ENCODE data around the gene KCNIP4.

Gene KCNIP4

DNA sequence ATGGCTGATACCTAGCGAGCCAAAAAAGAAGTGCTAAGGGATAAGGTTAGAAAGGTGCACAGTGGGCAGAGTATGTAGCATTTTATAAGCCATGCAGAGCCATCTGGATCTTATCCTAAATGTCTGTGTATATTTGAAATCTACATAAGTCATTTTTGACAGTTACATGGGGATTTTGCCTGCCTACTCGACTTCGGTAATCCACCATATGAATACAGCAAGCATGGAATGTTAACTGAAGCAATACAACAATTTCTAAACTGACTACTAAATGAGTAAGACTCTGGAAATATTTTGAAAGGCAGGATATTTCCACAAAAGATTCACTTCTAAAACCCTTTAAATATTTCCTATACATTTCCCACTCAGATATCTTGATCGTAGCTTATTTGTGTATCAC is 122.5 kb downstream of the KCNIP4 start:
- H3K9me3 ChIP-seq (ENCODE audit: insufficient read depth, low read depth, low read length): no peaks in the 10 kb centered on the region
- H3F3A ChIP-seq (ENCODE audit: low read depth): no peaks in the 10 kb centered on the region
- H3K27me3 ChIP-seq (ENCODE audit: insufficient read depth, low read length, poor library complexity, severe bottlenecking): no peaks in the 10 kb centered on the region
- H3K79me2 ChIP-seq (ENCODE audit: insufficient read depth, low read length): no peaks in the 10 kb centered on the region
- H2AFZ ChIP-seq (ENCODE audit: low read length): no peak overlapping the region
- no peak overlapping the region for H3K4me3 ChIP-seq (ENCODE audit: low read length, poor library complexity, severe bottlenecking)
- H3K9ac ChIP-seq (ENCODE audit: low read depth, low read length, poor library complexity, severe bottlenecking): no peak overlapping the region
- H3K36me3 ChIP-seq (ENCODE audit: insufficient read depth, low read length): no peaks in the 10 kb centered on the region
- TF ChIP-seq, protein P1, sequence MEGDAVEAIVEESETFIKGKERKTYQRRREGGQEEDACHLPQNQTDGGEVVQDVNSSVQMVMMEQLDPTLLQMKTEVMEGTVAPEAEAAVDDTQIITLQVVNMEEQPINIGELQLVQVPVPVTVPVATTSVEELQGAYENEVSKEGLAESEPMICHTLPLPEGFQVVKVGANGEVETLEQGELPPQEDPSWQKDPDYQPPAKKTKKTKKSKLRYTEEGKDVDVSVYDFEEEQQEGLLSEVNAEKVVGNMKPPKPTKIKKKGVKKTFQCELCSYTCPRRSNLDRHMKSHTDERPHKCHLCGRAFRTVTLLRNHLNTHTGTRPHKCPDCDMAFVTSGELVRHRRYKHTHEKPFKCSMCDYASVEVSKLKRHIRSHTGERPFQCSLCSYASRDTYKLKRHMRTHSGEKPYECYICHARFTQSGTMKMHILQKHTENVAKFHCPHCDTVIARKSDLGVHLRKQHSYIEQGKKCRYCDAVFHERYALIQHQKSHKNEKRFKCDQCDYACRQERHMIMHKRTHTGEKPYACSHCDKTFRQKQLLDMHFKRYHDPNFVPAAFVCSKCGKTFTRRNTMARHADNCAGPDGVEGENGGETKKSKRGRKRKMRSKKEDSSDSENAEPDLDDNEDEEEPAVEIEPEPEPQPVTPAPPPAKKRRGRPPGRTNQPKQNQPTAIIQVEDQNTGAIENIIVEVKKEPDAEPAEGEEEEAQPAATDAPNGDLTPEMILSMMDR (conservative IDR thresholded peaks at IDR 0.05; ENCODE audit: low read length): no peak
- TF ChIP-seq EZH2phosphoT487 (IDR thresholded peaks at IDR 0.05; ENCODE audit: borderline replicate concordance): no peak
- no peaks in the 10 kb centered on the region for H4K20me1 ChIP-seq (ENCODE audit: insufficient read depth, low read length, poor library complexity, severe bottlenecking)
- no peaks in the 10 kb centered on the region for H3K9me2 ChIP-seq (replicated peaks; ENCODE audit: low read depth, low read length)
- H3K4me2 ChIP-seq (ENCODE audit: low read depth, low read length, poor library complexity, severe bottlenecking): no peak overlapping the region
- H3K4me1 ChIP-seq (ENCODE audit: insufficient read depth, low read length, poor library complexity, severe bottlenecking): no peaks in the 10 kb centered on the region

DNA sequence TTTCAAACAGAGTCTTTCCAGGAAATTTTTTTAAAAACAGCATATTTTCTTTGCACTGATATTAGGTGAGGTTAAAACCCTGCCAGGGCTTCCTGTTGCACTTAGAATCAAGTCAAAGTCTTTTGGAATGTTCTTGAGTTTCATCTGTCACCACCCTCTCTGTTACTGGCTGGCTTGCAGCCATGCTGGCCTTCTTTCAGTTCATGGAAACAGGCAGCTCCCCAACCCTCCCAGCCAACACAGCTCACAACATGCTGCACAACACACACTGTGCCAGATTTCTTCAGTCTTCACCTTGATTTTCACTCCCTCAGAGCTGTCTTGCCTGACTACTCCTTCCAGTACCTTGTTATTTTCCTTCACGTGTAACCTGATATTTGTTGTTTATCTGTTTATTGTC is 129.5 kb downstream of the KCNIP4 start:
- Histone ChIP-seq H3F3A (ENCODE audit: low read depth) (no peaks in the 10 kb centered on the region), H3K79me2 (ENCODE audit: insufficient read depth, low read length) (no peaks in the 10 kb centered on the region), H3K27me3 (ENCODE audit: insufficient read depth, low read length, poor library complexity, severe bottlenecking) (no peaks in the 10 kb centered on the region), H3K4me3 (ENCODE audit: low read length, poor library complexity, severe bottlenecking) (no peak overlapping the region), H3K36me3 (ENCODE audit: insufficient read depth, low read length) (no peaks in the 10 kb centered on the region), H4K20me1 (ENCODE audit: insufficient read depth, low read length, poor library complexity, severe bottlenecking) (no peaks in the 10 kb centered on the region), H3K9me3 (ENCODE audit: insufficient read depth, low read depth, low read length) (no peaks in the 10 kb centered on the region), H2AFZ (ENCODE audit: low read length) (no peak overlapping the region), H3K9ac (ENCODE audit: low read depth, low read length, poor library complexity, severe bottlenecking) (no peak overlapping the region), H3K4me1 (ENCODE audit: insufficient read depth, low read length, poor library complexity, severe bottlenecking) (no peaks in the 10 kb centered on the region), H3K4me2 (ENCODE audit: low read depth, low read length, poor library complexity, severe bottlenecking) (no peak overlapping the region), H3K9me2 (replicated peaks; ENCODE audit: low read depth, low read length) (no peaks in the 10 kb centered on the region)
- TF ChIP-seq EZH2phosphoT487 (IDR thresholded peaks at IDR 0.05; ENCODE audit: borderline replicate concordance): no peak
- TF ChIP-seq, protein P1 (conservative IDR thresholded peaks at IDR 0.05; ENCODE audit: low read length): no peak

DNA sequence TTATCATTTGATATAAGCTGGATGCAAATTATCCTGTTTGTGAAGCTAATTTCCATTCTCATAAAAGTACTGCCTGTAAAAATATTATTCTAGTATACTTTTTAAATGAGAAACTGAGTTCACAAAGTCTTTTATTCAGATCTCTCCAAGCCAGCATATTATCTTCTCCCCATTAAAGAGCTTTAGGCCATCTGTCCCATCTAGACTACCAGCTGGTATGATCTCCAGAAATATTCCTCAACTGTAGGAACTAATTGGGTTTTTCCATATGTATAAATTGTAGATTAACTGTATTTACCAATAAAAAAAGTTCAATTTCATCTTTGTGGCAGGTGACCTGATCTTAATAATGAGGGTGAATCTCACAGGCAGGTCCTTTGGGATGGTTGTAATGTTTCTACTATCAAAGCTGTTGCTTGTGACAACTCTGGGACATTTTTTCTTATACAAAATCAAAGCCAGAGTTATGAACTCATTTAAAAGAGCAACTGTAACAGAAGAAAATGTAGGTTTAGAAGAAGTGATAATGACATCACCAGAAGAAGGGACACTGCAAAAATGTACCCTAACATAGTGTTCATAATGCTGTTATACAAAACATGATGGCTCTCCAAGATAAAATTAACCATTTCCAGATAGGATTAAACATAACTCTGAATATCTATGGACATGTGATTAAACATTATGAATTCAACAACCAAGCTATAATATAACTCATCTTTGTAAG is 132.8 kb downstream of the KCNIP4 start:
- Histone ChIP-seq H3K4me1 (ENCODE audit: insufficient read depth, low read length, poor library complexity, severe bottlenecking) (no peaks in the 10 kb centered on the region), H3K36me3 (ENCODE audit: insufficient read depth, low read length) (no peaks in the 10 kb centered on the region), H4K20me1 (ENCODE audit: insufficient read depth, low read length, poor library complexity, severe bottlenecking) (no peaks in the 10 kb centered on the region), H3K27me3 (ENCODE audit: insufficient read depth, low read length, poor library complexity, severe bottlenecking) (no peaks in the 10 kb centered on the region), H3K9me3 (ENCODE audit: insufficient read depth, low read depth, low read length) (no peaks in the 10 kb centered on the region), H2AFZ (ENCODE audit: low read length) (no peak overlapping the region), H3K79me2 (ENCODE audit: insufficient read depth, low read length) (no peaks in the 10 kb centered on the region), H3F3A (ENCODE audit: low read depth) (no peaks in the 10 kb centered on the region), H3K9ac (ENCODE audit: low read depth, low read length, poor library complexity, severe bottlenecking) (no peak overlapping the region), H3K4me3 (ENCODE audit: low read length, poor library complexity, severe bottlenecking) (no peak overlapping the region), H3K4me2 (ENCODE audit: low read depth, low read length, poor library complexity, severe bottlenecking) (no peak overlapping the region), H3K9me2 (replicated peaks; ENCODE audit: low read depth, low read length) (no peaks in the 10 kb centered on the region)
- no peak for TF ChIP-seq EZH2phosphoT487 (IDR thresholded peaks at IDR 0.05; ENCODE audit: borderline replicate concordance)
- TF ChIP-seq, protein P1 (conservative IDR thresholded peaks at IDR 0.05; ENCODE audit: low read length): no peak
